ENCODE measurements around the gene ZFYVE26. TPM values are rescaled to one million over a fixed set of nuclear protein-coding genes. Genes with fewer than 3 reads are reported as not detected.

ZFYVE26 gene
- total RNA-seq, 1 experiment from 2014 or later = 21.1 TPM

GRCh38 chr14:67778792-67779191, 37.6 kb downstream of the ZFYVE26 start:
- ATAC-seq (no peak), DNase-seq (no peak)
- H3K9me2 ChIP-seq (replicated peaks; ENCODE audit: low read length) = no peaks in the 10 kb centered on the region
- intact Hi-C loops (cut with micrococcal nuclease) = no loop called here
- H3K4me3 ChIP-seq (ENCODE audit: low read length) = no peak overlapping the region
- no peak overlapping the region for H3K9ac ChIP-seq (ENCODE audit: low read length)
- H3K79me2 ChIP-seq (ENCODE audit: low read length) = no peaks in the 10 kb centered on the region
- no peak overlapping the region for H3K4me2 ChIP-seq (ENCODE audit: low read length)
- peaks cover 11% of the 10 kb centered on the region for H3K4me1 ChIP-seq (ENCODE audit: insufficient read depth, low read length)
- H3K36me3 ChIP-seq (ENCODE audit: low read depth, low read length) = peaks cover 73% of the 10 kb centered on the region
- no TSS peak for BruUV-seq (replicated peaks)
- H3K27ac ChIP-seq (ENCODE audit: low read length) = no peak overlapping the region
- no peaks in the 10 kb centered on the region for H3K27me3 ChIP-seq (ENCODE audit: low read length)
- H3K9me3 ChIP-seq (ENCODE audit: low read length) = no peaks in the 10 kb centered on the region
- ChIA-PET POLR2A (ENCODE audit: unreplicated experiment) (no interaction called here), CTCF (no interaction called here)
- TF ChIP-seq EZH2 (IDR thresholded peaks at IDR 0.05; ENCODE audit: low read length, unreplicated experiment) (no peak), EZH2phosphoT487 (IDR thresholded peaks at IDR 0.05; ENCODE audit: borderline replicate concordance, low read length) (no peak), CTCF (conservative IDR thresholded peaks at IDR 0.05; ENCODE audit: low read depth, low read length) (no peak)
- H4K20me1 ChIP-seq (ENCODE audit: low read length) = no peaks in the 10 kb centered on the region
- H3F3A ChIP-seq (ENCODE audit: low read length, unreplicated experiment) = no peaks in the 10 kb centered on the region
- H2AFZ ChIP-seq (ENCODE audit: low read length) = no peak overlapping the region

- intact Hi-C loops (cut with micrococcal nuclease) = no loop called here
- Histone ChIP-seq H3K4me1 (ENCODE audit: insufficient read depth, low read length) (peaks cover 16% of the 10 kb centered on the region), H3K9ac (ENCODE audit: low read length) (no peak overlapping the region), H3K79me2 (ENCODE audit: low read length) (no peaks in the 10 kb centered on the region), H4K20me1 (ENCODE audit: low read length) (no peaks in the 10 kb centered on the region), H2AFZ (ENCODE audit: low read length) (no peak overlapping the region), H3K9me2 (replicated peaks; ENCODE audit: low read length) (no peaks in the 10 kb centered on the region), H3K27ac (ENCODE audit: low read length) (no peak overlapping the region), H3K36me3 (ENCODE audit: low read depth, low read length) (peaks cover 72% of the 10 kb centered on the region), H3F3A (ENCODE audit: low read length, unreplicated experiment) (no peaks in the 10 kb centered on the region), H3K27me3 (ENCODE audit: low read length) (no peaks in the 10 kb centered on the region), H3K4me2 (ENCODE audit: low read length) (no peak overlapping the region), H3K9me3 (ENCODE audit: low read length) (no peaks in the 10 kb centered on the region), H3K4me3 (ENCODE audit: low read length) (no peak overlapping the region)
- ChIA-PET POLR2A (ENCODE audit: unreplicated experiment) (no interaction called here), CTCF (interaction anchor here (0.5 to 0.6 kb wide), 2 partner anchors 110 to 368 kb away, joined by 3 read pairs; no protein-coding TSS in a partner anchor)
- no TSS peak for BruUV-seq (replicated peaks)
- ATAC-seq (no peak), DNase-seq (no peak)
- no peak for TF ChIP-seq EZH2phosphoT487 (IDR thresholded peaks at IDR 0.05; ENCODE audit: borderline replicate concordance, low read length)
- no peak for TF ChIP-seq CTCF (conservative IDR thresholded peaks at IDR 0.05; ENCODE audit: low read depth, low read length)
- no peak for TF ChIP-seq EZH2 (IDR thresholded peaks at IDR 0.05; ENCODE audit: low read length, unreplicated experiment)
These were observed 39.6 kb downstream of the ZFYVE26 start for GRCh38 chr14:67776653-67777322.

DNA sequence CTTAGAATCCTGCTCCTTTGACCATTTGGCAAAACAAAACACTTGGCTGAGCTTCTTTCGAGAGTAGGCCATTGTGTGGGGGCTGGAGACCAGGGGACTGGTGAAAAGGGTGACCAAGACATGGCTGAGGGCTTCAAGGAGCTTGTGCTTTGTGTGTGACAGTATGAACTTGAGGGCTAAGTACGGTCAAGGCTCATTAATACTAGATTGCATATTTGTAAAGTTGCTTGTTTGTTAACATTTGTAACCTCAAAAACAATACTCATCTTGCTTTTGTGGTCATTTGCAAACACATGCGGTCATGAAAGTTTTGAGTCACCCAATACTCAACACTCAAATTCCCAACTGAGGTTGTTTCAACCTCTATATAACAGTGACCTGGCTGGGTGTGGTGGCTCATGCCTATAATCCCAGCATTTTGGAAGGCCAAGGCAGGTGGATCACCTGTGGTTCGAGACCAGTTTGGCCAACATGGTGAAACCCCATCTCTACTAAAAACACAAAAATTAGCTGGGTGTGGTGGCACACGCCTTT, 42.5 kb downstream of the ZFYVE26 start:
- peaks cover 16% of the 10 kb centered on the region for H3K4me1 ChIP-seq (ENCODE audit: insufficient read depth, low read length)
- H3K4me3 ChIP-seq (ENCODE audit: low read length) = no peak overlapping the region
- H3K4me2 ChIP-seq (ENCODE audit: low read length) = peak overlapping the region; percentile 60
- DNase-seq (peak; percentile 91), ATAC-seq (peak; percentile 95)
- no peaks in the 10 kb centered on the region for H3K79me2 ChIP-seq (ENCODE audit: low read length)
- intact Hi-C loops (cut with micrococcal nuclease) = no loop called here
- no peaks in the 10 kb centered on the region for H4K20me1 ChIP-seq (ENCODE audit: low read length)
- no peak overlapping the region for H3K9ac ChIP-seq (ENCODE audit: low read length)
- H3K36me3 ChIP-seq (ENCODE audit: low read depth, low read length) = peaks cover 79% of the 10 kb centered on the region
- TF ChIP-seq EZH2phosphoT487 (IDR thresholded peaks at IDR 0.05; ENCODE audit: borderline replicate concordance, low read length) (0 out of 2 replicates have a peak, but pooled peaks have one; percentile 16), CTCF (conservative IDR thresholded peaks at IDR 0.05; ENCODE audit: low read depth, low read length) (no peak)
- no peaks in the 10 kb centered on the region for H3F3A ChIP-seq (ENCODE audit: low read length, unreplicated experiment)
- no peaks in the 10 kb centered on the region for H3K9me2 ChIP-seq (replicated peaks; ENCODE audit: low read length)
- no TSS peak for BruUV-seq (replicated peaks)
- no peaks in the 10 kb centered on the region for H3K27me3 ChIP-seq (ENCODE audit: low read length)
- CTCF ChIA-PET = interaction anchor here (0.6 kb wide), 1 partner anchor 182 kb away, joined by 4 read pairs; no protein-coding TSS in a partner anchor
- POLR2A ChIA-PET (ENCODE audit: unreplicated experiment) = no interaction called here
- H3K27ac ChIP-seq (ENCODE audit: low read length) = peak overlapping the region; percentile 72
- H3K9me3 ChIP-seq (ENCODE audit: low read length) = no peaks in the 10 kb centered on the region
- no peak overlapping the region for H2AFZ ChIP-seq (ENCODE audit: low read length)
